H9 (cell line): Measurements from ENCODE around the gene F11. TPM values are rescaled to one million over a fixed set of nuclear protein-coding genes. Genes with fewer than 3 reads are reported as not detected.
"Not testable (repeated sequence)": the region's sequence is repeated elsewhere in the genome, so short reads cannot be mapped to it uniquely, and the experiment has no call there.

ENCODE experiments used
- DNase-seq: peaks from one replicate; pipeline ENCODE4 v3.0.0-alpha.2; 2017
- H2AFZ ChIP-seq: one replicate; pipeline ENCODE4 v1.6.1; 2013; ENCODE audit warnings: mild to moderate bottlenecking, low read length, control low read depth, moderate library complexity
- H2AK5ac ChIP-seq: 2 replicates; pipeline ENCODE4 v1.6.1; 2013; ENCODE audit warnings: low read length, control low read depth, mixed read lengths; ENCODE audit not compliant: insufficient read length
- H2BK120ac ChIP-seq: one replicate; pipeline ENCODE4 v1.6.1; 2013; ENCODE audit warnings: low read depth, mild to moderate bottlenecking, low read length, control low read depth, inconsistent platforms; ENCODE audit not compliant: poor library complexity, severe bottlenecking
- H2BK12ac ChIP-seq: 2 replicates; pipeline ENCODE4 v1.6.1; 2013; ENCODE audit warnings: low read length, control low read depth, mixed read lengths, low read depth; ENCODE audit not compliant: insufficient read length
- H2BK15ac ChIP-seq: 2 replicates; pipeline ENCODE4 v1.6.1; 2013; ENCODE audit warnings: low read depth, low read length, control low read depth
- H2BK20ac ChIP-seq: one replicate; pipeline ENCODE4 v1.6.1; 2013; ENCODE audit warnings: low read depth, mild to moderate bottlenecking, low read length, control low read depth, inconsistent platforms; ENCODE audit not compliant: poor library complexity, severe bottlenecking
- H2BK5ac ChIP-seq: 2 replicates; pipeline ENCODE4 v1.6.1; 2013; ENCODE audit warnings: low read length, control low read depth, mixed read lengths; ENCODE audit not compliant: insufficient read length
- H3K14ac ChIP-seq: 2 replicates; pipeline ENCODE4 v1.6.1; 2013; ENCODE audit warnings: low read length, control low read depth; ENCODE audit not compliant: insufficient read depth
- H3K18ac ChIP-seq: 2 replicates; pipeline ENCODE4 v1.6.1; 2013; ENCODE audit warnings: low read depth, mild to moderate bottlenecking, mixed read lengths, low read length, control low read depth; ENCODE audit not compliant: insufficient read length
- H3K23ac ChIP-seq: 2 replicates; pipeline ENCODE4 v1.6.1; 2013; ENCODE audit warnings: low read length, control low read depth, mixed read lengths, low read depth; ENCODE audit not compliant: insufficient read length
- H3K23me2 ChIP-seq: 2 replicates; pipeline ENCODE4 v1.6.1; 2013; ENCODE audit warnings: low read depth, mild to moderate bottlenecking, mixed read lengths, low read length, control low read depth; ENCODE audit not compliant: insufficient read length, poor library complexity, severe bottlenecking
- H3K27ac ChIP-seq: 2 replicates; pipeline ENCODE4 v1.5.1; 2013; ENCODE audit warnings: low read length, control low read depth, mixed read lengths, low read depth; ENCODE audit not compliant: insufficient read length
- H3K27me3 ChIP-seq: 2 replicates; pipeline ENCODE4 v1.6.1; 2013; ENCODE audit warnings: low read length, control low read depth, inconsistent platforms; ENCODE audit not compliant: insufficient read depth
- H3K4ac ChIP-seq: 2 replicates; pipeline ENCODE4 v1.6.1; 2013; ENCODE audit warnings: low read depth, mild to moderate bottlenecking, control low read depth, inconsistent platforms, low read length, moderate library complexity
- H3K4me1 ChIP-seq: 2 replicates; pipeline ENCODE4 v1.6.1; 2013; ENCODE audit warnings: low read length, control low read depth, inconsistent platforms; ENCODE audit not compliant: insufficient read depth
- H3K4me2 ChIP-seq: 2 replicates; pipeline ENCODE4 v1.6.1; 2013; ENCODE audit warnings: low read length, control low read depth, mixed read lengths; ENCODE audit not compliant: insufficient read length, insufficient read depth
- H3K56ac ChIP-seq: 2 replicates; pipeline ENCODE4 v1.6.1; 2013; ENCODE audit warnings: low read depth, mild to moderate bottlenecking, mixed read lengths, low read length, control low read depth; ENCODE audit not compliant: insufficient read length
- H3K79me1 ChIP-seq: 2 replicates; pipeline ENCODE4 v1.6.1; 2013; ENCODE audit warnings: low read depth, mild to moderate bottlenecking, moderate library complexity, low read length, control low read depth, inconsistent platforms; ENCODE audit not compliant: insufficient read depth, poor library complexity, severe bottlenecking
- H3K79me2 ChIP-seq: 2 replicates; pipeline ENCODE4 v1.6.1; 2013; ENCODE audit warnings: low read length, control low read depth, inconsistent platforms; ENCODE audit not compliant: insufficient read depth
- H3K9ac ChIP-seq: 2 replicates; pipeline ENCODE4 v1.6.1; 2013; ENCODE audit warnings: low read length, control low read depth, mixed read lengths; ENCODE audit not compliant: insufficient read length; ENCODE audit errors: extremely low read depth
- H3K9me3 ChIP-seq: one replicate; pipeline ENCODE4 v1.6.1; 2013; ENCODE audit warnings: low read depth, low read length, inconsistent platforms; ENCODE audit not compliant: control insufficient read depth
- H3T11ph ChIP-seq: one replicate; pipeline ENCODE4 v1.6.1; 2013; ENCODE audit warnings: mild to moderate bottlenecking, low read length, control low read depth, inconsistent platforms
- H4K20me1 ChIP-seq: one replicate; pipeline ENCODE4 v1.6.1; 2013; ENCODE audit not compliant: control insufficient read depth, insufficient read length, insufficient read depth
- H4K5ac ChIP-seq: 2 replicates; pipeline ENCODE4 v1.6.1; 2013; ENCODE audit warnings: low read depth, mild to moderate bottlenecking, mixed read lengths, low read length, control low read depth; ENCODE audit not compliant: insufficient read length
- H4K8ac ChIP-seq: replicated peaks from 2 replicates; pipeline ENCODE4 v1.6.1; 2013; ENCODE audit warnings: low read length, control low read depth, mixed read lengths, low read depth; ENCODE audit not compliant: insufficient read length
- H4K91ac ChIP-seq: 2 replicates; pipeline ENCODE4 v1.6.1; 2013; ENCODE audit warnings: low read depth, mild to moderate bottlenecking, moderate library complexity, mixed read lengths, low read length, control low read depth; ENCODE audit not compliant: insufficient read length
- H3K27ac Mint-ChIP-seq, 3 experiments: 2 replicates in 2 of 3; 3 replicates in 1 of 3; pipeline ENCODE4 v1.8.0; 2020 to 2021; ENCODE audit warnings: mixed read lengths in 3 of 3, mild to moderate bottlenecking in 1 of 3, moderate library complexity in 1 of 3
- H3K27me3 Mint-ChIP-seq: 2 replicates; pipeline ENCODE4 v1.8.0; 2021; ENCODE audit warnings: low read depth, mild to moderate bottlenecking, moderate library complexity, mixed read lengths
- H3K36me3 Mint-ChIP-seq, 3 experiments: 2 replicates in 2 of 3; 3 replicates in 1 of 3; pipeline ENCODE4 v1.8.0; 2020 to 2021; ENCODE audit warnings: low read depth in 3 of 3, mixed read lengths in 3 of 3; ENCODE audit not compliant: insufficient read depth in 1 of 3
- H3K4me1 Mint-ChIP-seq, 2 experiments: 2 replicates each; pipeline ENCODE4 v1.8.0; 2020; ENCODE audit warnings: mixed read lengths in 2 of 2
- H3K4me3 Mint-ChIP-seq, 2 experiments: 2 replicates in 1 of 2; 3 replicates in 1 of 2; pipeline ENCODE4 v1.8.0; 2020 to 2021; ENCODE audit warnings: mild to moderate bottlenecking in 2 of 2, mixed read lengths in 2 of 2, moderate library complexity in 1 of 2
- H3K9me3 Mint-ChIP-seq, 2 experiments: 2 replicates in 1 of 2; 3 replicates in 1 of 2; pipeline ENCODE4 v1.8.0; 2020; ENCODE audit warnings: mild to moderate bottlenecking in 2 of 2, mixed read lengths in 2 of 2, moderate library complexity in 1 of 2
- CTCF ChIP-seq: fragments of 200-600 bp; sonication (generic); conservative IDR thresholded peaks from 3 replicates; pipeline ENCODE4 v1.8.0; 2021; ENCODE audit warnings: antibody characterized with exemption, mild to moderate bottlenecking
- WGBS: extraction: QIAGEN DNeasy Blood & Tissue Kit; methylation state at CpG from one replicate; pipeline ENCODE4 v1.1.7; 2013; ENCODE audit warnings: missing lambda C conversion rate, low lambda C conversion rate, mixed read lengths; ENCODE audit not compliant: insufficient read length; ENCODE audit errors: extremely low coverage; 5-methylcytosine and 5-hydroxymethylcytosine counted together
- total RNA-seq: library from RNA; stranded (reverse); gene quantifications from 2 replicates; pipeline ENCODE4 v1.2.1, GENCODE V29; 2021

The F11 gene
- total RNA-seq, 1 experiment from 2014 or later: 0.50 TPM

GRCh38 chr4:186264660-186265059 is 1.3 kb upstream of the F11 start:
- Histone ChIP-seq H3K18ac (no peak overlapping the region), H3K27ac (peak overlapping the region; percentile 44), H2AK5ac (no peak overlapping the region), H2BK12ac (peak overlapping the region; percentile 47), H3K79me2 (no peaks in the 10 kb centered on the region), H3K27me3 (no peaks in the 10 kb centered on the region), H4K91ac (no peak overlapping the region), H2BK120ac (no peak overlapping the region), H3K4me1 (peaks cover 12% of the 10 kb centered on the region), H2BK15ac (no peak overlapping the region), H3K23ac (no peak overlapping the region), H3K79me1 (no peaks in the 10 kb centered on the region), H3K23me2 (no peaks in the 10 kb centered on the region), H2BK20ac (no peak overlapping the region), H4K20me1 (no peaks in the 10 kb centered on the region), H3T11ph (no peak overlapping the region), H4K8ac (no peak overlapping the region), H2BK5ac (peak overlapping the region; percentile 32), H3K4ac (no peak overlapping the region), H3K14ac (no peak overlapping the region), H3K9ac (no peak overlapping the region), H2AFZ (no peak overlapping the region), H3K56ac (no peak overlapping the region), H4K5ac (peak overlapping the region; percentile 12), H3K4me2 (no peak overlapping the region), H3K9me3 (no peaks in the 10 kb centered on the region)
- H3K36me3 Mint-ChIP-seq: peaks cover 8 to 16% (median 9%) of the 10 kb centered on the region in 3 experiments
- peaks cover 8 to 10% of the 10 kb centered on the region in 2 experiments; a peak in 3 of 5 replicates for H3K9me3 Mint-ChIP-seq
- WGBS: no CpG with 5 or more reads among the region's 7 CpGs
- H3K4me3 Mint-ChIP-seq: no peak overlapping the region; a peak in 1 of 5 replicates
- DNase-seq: no peak
- H3K27ac Mint-ChIP-seq: peak overlapping the region; percentile 96 to 97 (median 96); a peak in 6 of 7 replicates
- peaks cover 42 to 59% of the 10 kb centered on the region in 2 experiments for H3K4me1 Mint-ChIP-seq
- TF ChIP-seq CTCF: no peak
- no peaks in the 10 kb centered on the region for H3K27me3 Mint-ChIP-seq

- H3K27ac Mint-ChIP-seq: peak overlapping the region; percentile 96 to 97 (median 96)
- not testable (repeated sequence) for H2BK15ac ChIP-seq, H2BK5ac ChIP-seq, H2AK5ac ChIP-seq, H3T11ph ChIP-seq, H3K9me3 Mint-ChIP-seq, H3K23me2 ChIP-seq, H4K91ac ChIP-seq, H3K36me3 Mint-ChIP-seq, H3K9me3 ChIP-seq, H3K18ac ChIP-seq, H3K23ac ChIP-seq, H3K27me3 ChIP-seq, H3K4ac ChIP-seq, H2AFZ ChIP-seq, H3K4me2 ChIP-seq, H3K14ac ChIP-seq, H4K8ac ChIP-seq, H4K5ac ChIP-seq, H3K56ac ChIP-seq, H2BK20ac ChIP-seq, H2BK120ac ChIP-seq, H3K27me3 Mint-ChIP-seq, H3K9ac ChIP-seq, H4K20me1 ChIP-seq, DNase-seq, H3K79me1 ChIP-seq, H2BK12ac ChIP-seq, H3K79me2 ChIP-seq
- peak overlapping the region; percentile 48 for H3K27ac ChIP-seq
- peak overlapping the region; percentile 21 to 66; a peak in 4 of 5 replicates for H3K4me3 Mint-ChIP-seq
- no CpG with 5 or more reads among the region's 11 CpGs for WGBS
- H3K4me1 ChIP-seq: peaks cover 12% of the 10 kb centered on the region
- peaks cover 39 to 56% of the 10 kb centered on the region in 2 experiments for H3K4me1 Mint-ChIP-seq
Observed at GRCh38 chr4:186265250-186265649, 739 bp upstream of the F11 start.
